ENCODE results near the gene MED13L. TPM values are rescaled to one million over a fixed set of nuclear protein-coding genes. Genes with fewer than 3 reads are reported as not detected.

Gene MED13L
- polyA plus RNA-seq, 1 donor (not counting 4 experiments of a cell fraction or from before 2014, with no cell fraction given), result 31.7 TPM

DNA sequence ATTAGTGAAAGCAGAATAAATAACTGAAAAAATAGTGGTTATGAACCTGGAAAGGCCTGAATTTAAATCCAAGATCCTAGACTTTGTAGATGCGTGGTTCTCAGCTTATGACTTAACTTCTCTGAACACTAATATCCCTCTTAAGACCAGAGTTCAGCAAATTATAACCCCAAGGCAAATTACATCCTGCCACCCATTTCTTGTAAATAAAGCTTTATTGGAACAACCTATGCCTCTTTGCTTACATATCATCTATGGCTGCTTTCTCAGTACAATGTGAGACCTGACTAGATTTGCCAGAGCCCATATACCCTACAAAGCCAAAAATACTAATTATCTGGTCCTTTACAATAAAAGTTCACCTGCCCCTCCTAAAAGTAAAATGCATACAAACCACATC is 199.1 kb downstream of the MED13L start:
- dilution Hi-C loops (cut with MboI; ENCODE audit: extremely low pct_ligation_motif_present, low sequenced_read_pairs), result no loop called here
- no peak overlapping the region for H3K4me3 ChIP-seq (ENCODE audit: control insufficient read depth in 2 of 3, extremely low read depth in 1 of 3, insufficient read depth in 2 of 3, low read depth in 1 of 3, low read length in 3 of 3)
- H4K20me1 ChIP-seq (ENCODE audit: control insufficient read depth, extremely low read depth, insufficient read depth, low read length), result peaks cover 5% of the 10 kb centered on the region
- H3K9ac ChIP-seq (ENCODE audit: control insufficient read depth, extremely low read depth, insufficient read depth, low read length), result no peak overlapping the region
- no peak overlapping the region for H3K4me2 ChIP-seq (ENCODE audit: control insufficient read depth, extremely low read depth, insufficient read depth, low read depth, low read length)
- no peaks in the 10 kb centered on the region for H3K36me3 ChIP-seq (ENCODE audit: control insufficient read depth in 2 of 2, extremely low read depth in 1 of 2, insufficient read depth in 2 of 2, low read length in 2 of 2)
- H2AFZ ChIP-seq (ENCODE audit: control insufficient read depth, low read length), result no peak overlapping the region
- H3K27ac ChIP-seq (ENCODE audit: control insufficient read depth, insufficient read depth, low read length), result no peak overlapping the region
- no peak for TF ChIP-seq EZH2 (IDR thresholded peaks at IDR 0.05; ENCODE audit: low read length)
- TF ChIP-seq, protein P1, sequence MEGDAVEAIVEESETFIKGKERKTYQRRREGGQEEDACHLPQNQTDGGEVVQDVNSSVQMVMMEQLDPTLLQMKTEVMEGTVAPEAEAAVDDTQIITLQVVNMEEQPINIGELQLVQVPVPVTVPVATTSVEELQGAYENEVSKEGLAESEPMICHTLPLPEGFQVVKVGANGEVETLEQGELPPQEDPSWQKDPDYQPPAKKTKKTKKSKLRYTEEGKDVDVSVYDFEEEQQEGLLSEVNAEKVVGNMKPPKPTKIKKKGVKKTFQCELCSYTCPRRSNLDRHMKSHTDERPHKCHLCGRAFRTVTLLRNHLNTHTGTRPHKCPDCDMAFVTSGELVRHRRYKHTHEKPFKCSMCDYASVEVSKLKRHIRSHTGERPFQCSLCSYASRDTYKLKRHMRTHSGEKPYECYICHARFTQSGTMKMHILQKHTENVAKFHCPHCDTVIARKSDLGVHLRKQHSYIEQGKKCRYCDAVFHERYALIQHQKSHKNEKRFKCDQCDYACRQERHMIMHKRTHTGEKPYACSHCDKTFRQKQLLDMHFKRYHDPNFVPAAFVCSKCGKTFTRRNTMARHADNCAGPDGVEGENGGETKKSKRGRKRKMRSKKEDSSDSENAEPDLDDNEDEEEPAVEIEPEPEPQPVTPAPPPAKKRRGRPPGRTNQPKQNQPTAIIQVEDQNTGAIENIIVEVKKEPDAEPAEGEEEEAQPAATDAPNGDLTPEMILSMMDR (optimal IDR thresholded peaks at IDR 0.05 in 1 of 3, IDR thresholded peaks at IDR 0.05 in 1 of 3, conservative IDR thresholded peaks at IDR 0.05 in 1 of 3; ENCODE audit: extremely low read depth in 1 of 3, insufficient read depth in 2 of 3, low read length in 3 of 3), result no peak
- H3K27me3 ChIP-seq (ENCODE audit: control insufficient read depth, extremely low read depth, insufficient read depth, low read length), result no peaks in the 10 kb centered on the region
- DNase-seq (ENCODE audit: low read depth, low spot score), result no peak
- no peaks in the 10 kb centered on the region for H3K9me3 ChIP-seq (ENCODE audit: control insufficient read depth, low read depth, low read length)
- H3K79me2 ChIP-seq (ENCODE audit: control insufficient read depth, insufficient read depth, low read length), result peaks cover 20% of the 10 kb centered on the region
- no peaks in the 10 kb centered on the region for H3K9me1 ChIP-seq (ENCODE audit: control insufficient read depth, extremely low read depth, insufficient read depth, low read length)
- peaks cover 7% of the 10 kb centered on the region for H3K4me1 ChIP-seq (ENCODE audit: control insufficient read depth, extremely low read depth, insufficient read depth, low read length)
- no peak for FAIRE-seq

DNA sequence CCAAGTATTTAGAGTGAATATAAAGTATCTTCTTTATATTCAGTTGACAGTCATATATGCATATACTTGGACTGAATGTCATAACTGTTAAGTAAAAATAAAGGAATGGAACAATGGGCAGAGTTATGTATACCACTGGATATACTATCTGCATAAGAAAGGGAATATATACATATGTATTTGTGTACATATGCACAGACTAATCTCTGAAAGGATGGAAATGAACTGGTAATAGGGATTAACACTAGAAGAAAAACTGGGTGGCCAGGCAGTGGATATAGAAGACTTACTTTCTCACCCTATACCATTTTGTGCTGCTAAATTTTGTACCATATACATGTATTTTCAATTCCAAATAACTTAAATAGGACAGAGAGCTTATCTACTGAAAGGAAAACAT is 200.1 kb downstream of the MED13L start:
- peaks cover 7% of the 10 kb centered on the region for H3K4me1 ChIP-seq (ENCODE audit: control insufficient read depth, extremely low read depth, insufficient read depth, low read length)
- no peak overlapping the region for H3K9ac ChIP-seq (ENCODE audit: control insufficient read depth, extremely low read depth, insufficient read depth, low read length)
- H4K20me1 ChIP-seq (ENCODE audit: control insufficient read depth, extremely low read depth, insufficient read depth, low read length), result peaks cover 5% of the 10 kb centered on the region
- dilution Hi-C loops (cut with MboI; ENCODE audit: extremely low pct_ligation_motif_present, low sequenced_read_pairs), result no loop called here
- DNase-seq (ENCODE audit: low read depth, low spot score), result no peak
- H3K4me2 ChIP-seq (ENCODE audit: control insufficient read depth, extremely low read depth, insufficient read depth, low read depth, low read length), result no peak overlapping the region
- no peaks in the 10 kb centered on the region for H3K27me3 ChIP-seq (ENCODE audit: control insufficient read depth, extremely low read depth, insufficient read depth, low read length)
- H3K9me1 ChIP-seq (ENCODE audit: control insufficient read depth, extremely low read depth, insufficient read depth, low read length), result no peaks in the 10 kb centered on the region
- peaks cover 24% of the 10 kb centered on the region for H3K79me2 ChIP-seq (ENCODE audit: control insufficient read depth, insufficient read depth, low read length)
- no peak overlapping the region for H3K27ac ChIP-seq (ENCODE audit: control insufficient read depth, insufficient read depth, low read length)
- no peaks in the 10 kb centered on the region for H3K36me3 ChIP-seq (ENCODE audit: control insufficient read depth in 2 of 2, extremely low read depth in 1 of 2, insufficient read depth in 2 of 2, low read length in 2 of 2)
- H3K4me3 ChIP-seq (ENCODE audit: control insufficient read depth in 2 of 3, extremely low read depth in 1 of 3, insufficient read depth in 2 of 3, low read depth in 1 of 3, low read length in 3 of 3), result no peak overlapping the region
- TF ChIP-seq EZH2 (IDR thresholded peaks at IDR 0.05; ENCODE audit: low read length), result no peak
- TF ChIP-seq, protein P1 (optimal IDR thresholded peaks at IDR 0.05 in 1 of 3, IDR thresholded peaks at IDR 0.05 in 1 of 3, conservative IDR thresholded peaks at IDR 0.05 in 1 of 3; ENCODE audit: extremely low read depth in 1 of 3, insufficient read depth in 2 of 3, low read length in 3 of 3), result no peak
- FAIRE-seq, result no peak
- no peak overlapping the region for H2AFZ ChIP-seq (ENCODE audit: control insufficient read depth, low read length)
- H3K9me3 ChIP-seq (ENCODE audit: control insufficient read depth, low read depth, low read length), result no peaks in the 10 kb centered on the region

Measured in keratinocyte (primary cell).